Lower leg skin (tissue), 4 donors: ENCODE results near the gene SIK3. TPM values are rescaled to one million over a fixed set of nuclear protein-coding genes. Genes with fewer than 3 reads are reported as not detected.

Experiments used
- DNase-seq, 2 donors: peaks; one replicate each; pipeline ENCODE4 v3.0.0-alpha.2; 2019; ENCODE audit warnings: low spot score in 2 of 2
- H3K4me3 ChIP-seq: fragments of 200-600 bp; sonication (generic); 2 replicates; pipeline ENCODE4 v1.5.1; 2017; ENCODE audit warnings: mild to moderate bottlenecking, low read depth; ENCODE audit not compliant: poor library complexity, severe bottlenecking
- CTCF ChIP-seq, 3 donors: fragments of 450-650 bp; IDR thresholded peaks; one replicate each; pipeline ENCODE4 v1.5.1; 2016; ENCODE audit warnings: antibody characterized with exemption in 3 of 3, mild to moderate bottlenecking in 3 of 3, moderate library complexity in 2 of 3
- POLR2A ChIP-seq, 2 donors: fragments of 450-650 bp; IDR thresholded peaks; one replicate each; pipeline ENCODE4 v1.6.1; 2016 to 2017; ENCODE audit warnings: antibody characterized with exemption in 2 of 2, mild to moderate bottlenecking in 1 of 2, moderate library complexity in 1 of 2
- WGBS, 2 donors: methylation state at CpG; one replicate each; pipeline ENCODE4 v1.1.5; 2018; 5-methylcytosine and 5-hydroxymethylcytosine counted together
- intact Hi-C: fragments of 100-400 bp; cut with DNase I; formaldehyde crosslinking; loops from one replicate; pipeline ENCODE4 v1.15.0; 2023; ENCODE audit warnings: low total_unique reads
- total RNA-seq, 4 donors: library from RNA; depleted of rRNA; stranded (reverse); fragments of >200 nt; gene quantifications; one replicate each; pipeline ENCODE4 v1.1.0, GENCODE V29; 2016

The SIK3 gene
- total RNA-seq, 4 donors from 2014 or later: 26.7 to 37.5 (median 30.1) TPM

- H3K4me3 ChIP-seq: no peak overlapping the region
- no peak for DNase-seq
- intact Hi-C loops: no loop called here
- no peak for TF ChIP-seq CTCF (IDR thresholded peaks at IDR 0.05)
- no peak for TF ChIP-seq POLR2A (IDR thresholded peaks at IDR 0.05)
These were observed 24.1 kb downstream of the SIK3 start for GRCh38 chr11:117074119-117074518.

GRCh38 chr11:117073539-117073938 is 24.7 kb downstream of the SIK3 start:
- intact Hi-C loops: no loop called here

GRCh38 chr11:117072517-117073461 is 25.4 kb downstream of the SIK3 start:
- H3K4me3 ChIP-seq: no peak overlapping the region
- no peak for DNase-seq
- no peak for TF ChIP-seq POLR2A (IDR thresholded peaks at IDR 0.05)
- no peak for TF ChIP-seq CTCF (IDR thresholded peaks at IDR 0.05)
- intact Hi-C loops: no loop called here
- WGBS, 2 donors: 77 to 87% methylated on average over 5 of the region's 5 CpGs

More at GRCh38 chr11:117073539-117073938, 24.7 kb downstream of the SIK3 start:
- no peak for TF ChIP-seq CTCF (IDR thresholded peaks at IDR 0.05)
- TF ChIP-seq POLR2A (IDR thresholded peaks at IDR 0.05): no peak
- 43 to 51% methylated on average over 2 of the region's 2 CpGs for WGBS, 2 donors
- H3K4me3 ChIP-seq: no peak overlapping the region
- no peak for DNase-seq

- 55 to 58% methylated on average over 3 of the region's 3 CpGs for WGBS, 2 donors
- DNase-seq: peak in 1 of 2 donors; percentile 71
- intact Hi-C loops: no loop called here
- no peak for TF ChIP-seq CTCF (IDR thresholded peaks at IDR 0.05)
- H3K4me3 ChIP-seq: no peak overlapping the region
These were observed 26.9 kb downstream of the SIK3 start for GRCh38 chr11:117071344-117071787.

GRCh38 chr11:117070016-117070415 is 28.2 kb downstream of the SIK3 start:
- WGBS, 2 donors: 91 to 100% methylated on average over 1 of the region's 1 CpG
- H3K4me3 ChIP-seq: no peak overlapping the region
- TF ChIP-seq CTCF (IDR thresholded peaks at IDR 0.05) (no peak), POLR2A (IDR thresholded peaks at IDR 0.05) (no peak)
- no peak for DNase-seq
- intact Hi-C loops: no loop called here
